GM04504 (cell line): ENCODE measurements around the gene HELB.
A peak's percentile ranks its signal among the peaks of the same experiment; 100 is the strongest.

Experiments
- DNase-seq: peaks from one replicate; pipeline ENCODE4 v3.0.0-alpha.2; 2012; ENCODE audit warnings: low read depth

HELB gene

GRCh38 chr12:66301944-66302826 lies at the start of gene HELB:
Gene HELB, plus strand, starts transcription at chr12:66302493. Its CDS starts 111 bp downstream, at chr12:66302604.
- peak; percentile 86 for DNase-seq

DNA sequence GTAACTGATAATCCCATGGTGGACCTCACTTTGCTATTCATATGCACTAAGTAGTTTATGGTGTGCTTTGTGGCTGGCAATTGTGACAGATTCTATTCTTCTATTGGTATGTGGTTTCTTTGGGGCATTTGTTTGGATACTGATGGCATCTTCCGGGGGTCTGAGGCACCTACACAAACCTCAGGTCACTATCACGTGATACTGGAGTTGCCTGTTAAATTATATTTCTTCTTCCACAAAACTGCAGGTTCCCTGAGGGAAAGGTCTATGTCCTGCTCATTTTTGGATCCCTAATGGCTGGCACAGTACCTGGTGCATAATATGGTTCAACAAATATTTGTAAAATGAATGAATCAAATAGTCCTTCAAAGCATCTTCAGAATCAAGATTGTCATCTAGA lies 49.5 kb upstream of the HELB start:
- DNase-seq: no peak

GRCh38 chr12:66255737-66256136 lies 46.6 kb upstream of the HELB start:
- DNase-seq: no peak

- DNase-seq: no peak
Observed at GRCh38 chr12:66258011-66258410, 44.3 kb upstream of the HELB start.

DNA sequence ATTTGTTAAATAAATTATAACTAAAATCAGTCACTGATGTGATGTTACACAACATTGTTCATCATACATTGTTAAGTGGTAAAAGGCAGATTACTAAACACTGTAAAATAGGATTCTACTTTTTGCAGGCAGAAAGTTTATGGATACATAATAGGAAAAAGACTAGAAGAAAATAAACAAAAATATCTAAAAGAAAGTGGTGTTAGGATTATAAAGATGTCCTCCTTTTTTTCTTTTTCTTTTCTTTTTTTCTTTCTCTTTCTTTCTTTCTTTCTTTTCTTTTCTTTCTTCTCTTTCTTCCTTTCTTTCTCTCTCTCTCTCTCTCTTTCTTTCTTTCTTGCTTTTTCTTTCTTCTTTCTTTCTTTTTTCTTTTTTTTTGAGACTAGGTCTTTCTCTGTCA lies 39.6 kb upstream of the HELB start:
- no peak for DNase-seq

DNA sequence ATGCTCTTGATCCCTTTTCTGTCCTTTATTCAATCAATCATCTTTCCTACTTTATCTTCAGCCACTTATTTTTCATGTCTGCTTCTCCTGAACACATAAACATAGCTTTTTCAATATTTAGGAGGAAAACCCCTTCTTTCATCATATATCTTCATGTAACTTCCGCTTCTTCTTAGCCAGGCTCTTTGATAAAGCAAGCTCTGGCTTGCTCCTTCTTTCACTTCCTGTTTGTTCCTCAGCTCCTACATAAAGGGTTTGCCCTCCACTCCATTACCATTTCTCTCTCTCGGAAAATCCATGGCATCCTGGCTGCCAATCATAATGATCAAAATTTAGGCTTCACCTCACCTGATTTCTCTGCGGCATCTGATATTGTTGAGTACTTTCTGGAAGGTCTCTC lies 33.7 kb upstream of the HELB start:
- DNase-seq: no peak

DNA sequence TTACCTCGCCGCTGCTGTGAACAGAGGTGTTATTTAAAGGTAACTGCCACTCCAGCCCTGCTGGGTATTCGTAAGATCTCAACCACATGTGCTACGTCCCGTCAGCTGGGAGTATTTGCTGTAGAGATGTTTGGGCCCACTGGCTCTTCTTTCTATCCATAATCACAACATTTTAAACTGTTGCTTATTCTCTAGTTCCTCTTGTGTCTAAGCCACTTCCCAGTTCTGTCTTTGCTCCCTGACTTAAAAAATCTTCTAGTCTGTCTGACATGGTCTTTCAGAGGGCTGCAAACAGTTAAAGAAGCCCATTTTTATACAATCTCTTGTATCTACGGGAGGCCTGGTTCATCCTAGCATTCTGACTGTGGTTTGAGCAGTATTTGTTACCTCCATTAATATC lies 33.2 kb upstream of the HELB start:
- no peak for DNase-seq

GRCh38 chr12:66269757-66270383 lies 32.4 kb upstream of the HELB start:
- DNase-seq: peak; percentile 20

- no peak for DNase-seq
Observed at GRCh38 chr12:66270613-66271012, 31.7 kb upstream of the HELB start.

GRCh38 chr12:66272650-66273049 lies 29.6 kb upstream of the HELB start:
- DNase-seq: no peak

GRCh38 chr12:66273147-66273546 lies 29.1 kb upstream of the HELB start:
- no peak for DNase-seq

GRCh38 chr12:66275040-66275439 lies 27.3 kb upstream of the HELB start:
- no peak for DNase-seq

- DNase-seq: no peak
Observed at GRCh38 chr12:66279123-66279712, 23.1 kb upstream of the HELB start.

GRCh38 chr12:66280561-66280960 lies 21.7 kb upstream of the HELB start:
- no peak for DNase-seq

DNA sequence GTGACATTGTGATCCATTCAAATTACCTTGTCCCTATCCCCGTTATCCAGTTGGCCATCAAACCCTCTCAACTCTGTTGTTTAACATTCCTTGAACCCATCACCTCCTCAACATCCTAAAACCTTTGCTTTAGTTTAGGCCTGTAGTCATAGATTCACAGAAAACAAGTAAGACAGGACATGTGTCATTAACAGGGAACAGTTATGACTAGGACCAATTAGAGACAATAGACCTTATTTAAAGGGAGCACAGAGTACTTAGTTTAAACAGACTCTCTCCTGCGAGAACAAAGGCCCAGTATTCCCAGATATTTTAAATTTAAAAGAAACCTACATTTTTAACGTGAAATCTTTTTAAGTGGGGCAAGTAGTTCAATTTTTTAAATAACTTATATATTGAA lies 20.0 kb upstream of the HELB start:
- no peak for DNase-seq

DNA sequence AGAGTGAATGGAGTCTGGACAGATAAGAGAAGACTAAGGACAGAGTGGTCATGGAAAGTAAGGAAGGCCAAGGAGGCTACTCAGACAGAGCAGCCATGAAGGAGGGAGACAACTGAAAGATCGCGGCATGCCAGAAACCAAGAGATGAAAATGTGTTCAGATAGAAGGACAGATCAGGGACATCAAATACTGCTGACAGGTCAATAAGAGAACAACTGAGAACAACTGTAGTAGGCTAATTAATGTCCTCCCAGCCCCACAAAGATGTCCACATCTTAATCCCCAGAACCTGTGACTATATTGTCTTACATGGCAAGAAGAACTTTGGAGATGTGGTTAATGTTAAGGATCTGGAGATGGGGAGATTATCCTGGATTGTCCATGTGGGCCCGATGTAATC lies 15.0 kb upstream of the HELB start:
- no peak for DNase-seq

DNA sequence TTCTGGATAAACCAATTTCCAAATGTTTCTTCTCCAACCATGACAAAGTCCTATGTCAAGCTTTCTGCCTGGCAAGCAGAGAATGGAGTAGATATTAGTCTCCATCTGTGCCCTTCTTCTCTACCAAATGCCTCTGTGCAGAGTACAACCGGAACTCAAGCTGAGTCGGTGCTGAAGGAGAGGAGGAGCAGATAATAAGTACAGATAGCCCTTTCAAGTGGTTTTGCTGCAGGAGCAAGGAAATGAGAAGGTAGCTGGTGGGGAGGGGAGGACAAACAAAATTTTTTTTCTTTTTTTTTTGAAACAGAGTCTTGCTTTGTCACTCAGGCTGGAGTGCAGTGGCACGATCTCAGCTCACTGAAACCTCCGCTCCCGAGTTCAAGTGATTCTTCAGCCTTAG lies 14.2 kb upstream of the HELB start:
- DNase-seq: no peak

- no peak for DNase-seq
Observed at GRCh38 chr12:66289485-66289884, 12.8 kb upstream of the HELB start.

DNA sequence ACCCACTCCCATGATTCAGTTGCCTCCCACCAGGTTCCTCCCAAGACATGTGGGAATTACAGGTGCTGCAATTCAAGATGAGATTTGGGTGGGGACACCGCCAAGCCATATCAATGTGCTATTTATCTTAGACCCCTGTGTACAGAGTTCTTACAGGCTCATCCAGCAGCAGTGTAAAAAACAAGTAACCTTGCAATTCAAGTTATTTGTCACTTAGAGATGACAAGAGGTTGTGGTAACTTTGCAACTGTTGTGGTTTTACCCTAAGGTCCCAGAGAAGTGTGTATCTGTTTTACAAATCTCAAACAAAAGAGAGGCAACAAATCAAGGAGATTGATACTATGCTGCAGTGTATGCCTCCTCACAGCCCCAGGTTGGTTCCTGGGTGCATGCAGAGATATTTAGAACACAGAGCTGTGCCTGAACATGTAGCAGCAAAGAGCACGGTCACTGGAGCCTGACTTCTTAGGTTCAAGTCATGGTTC lies 11.5 kb upstream of the HELB start:
- no peak for DNase-seq

DNA sequence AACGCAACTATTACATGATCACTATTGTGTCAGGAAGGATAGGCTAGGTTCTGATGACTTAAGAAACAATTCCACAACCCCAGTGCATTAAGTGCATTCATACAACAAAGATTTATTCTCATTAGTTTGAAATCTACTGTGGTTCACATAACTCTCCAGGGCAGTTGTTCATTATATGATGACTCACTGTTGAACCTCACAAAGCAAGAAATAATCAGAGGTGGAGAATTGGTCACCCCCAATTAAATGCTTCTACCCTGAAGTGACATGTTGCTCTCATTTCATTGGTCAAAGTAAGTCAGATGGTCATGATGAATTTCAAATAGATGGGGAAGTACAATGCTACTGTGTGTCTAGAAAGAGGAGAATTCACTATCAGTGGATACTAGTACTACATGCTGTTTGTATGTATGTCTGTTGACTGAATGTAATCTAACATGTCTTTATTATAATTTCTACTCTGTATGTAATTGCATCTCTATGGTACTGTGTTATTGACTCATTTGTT lies 6.1 kb upstream of the HELB start:
- no peak for DNase-seq

DNA sequence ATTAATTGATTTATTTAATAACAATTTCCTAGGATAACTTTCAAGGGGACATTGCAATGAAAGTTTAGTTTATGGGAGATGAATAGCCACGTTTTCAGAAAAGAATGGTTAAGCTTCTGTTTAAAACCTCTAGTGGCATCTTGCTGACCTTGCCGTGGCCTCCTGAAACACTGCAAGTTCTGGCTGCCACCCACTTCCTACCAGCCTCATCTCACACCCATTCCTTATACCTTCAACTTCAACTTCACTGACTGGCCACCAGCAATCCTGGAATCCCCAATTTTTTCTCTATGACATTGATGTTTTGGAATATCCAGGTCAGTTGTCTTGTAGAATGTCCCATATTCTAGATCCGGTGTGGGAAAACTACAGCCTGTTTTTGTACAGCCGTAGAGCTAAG lies 5.2 kb upstream of the HELB start:
- no peak for DNase-seq

GRCh38 chr12:66297923-66298322 lies 4.4 kb upstream of the HELB start:
- no peak for DNase-seq

DNA sequence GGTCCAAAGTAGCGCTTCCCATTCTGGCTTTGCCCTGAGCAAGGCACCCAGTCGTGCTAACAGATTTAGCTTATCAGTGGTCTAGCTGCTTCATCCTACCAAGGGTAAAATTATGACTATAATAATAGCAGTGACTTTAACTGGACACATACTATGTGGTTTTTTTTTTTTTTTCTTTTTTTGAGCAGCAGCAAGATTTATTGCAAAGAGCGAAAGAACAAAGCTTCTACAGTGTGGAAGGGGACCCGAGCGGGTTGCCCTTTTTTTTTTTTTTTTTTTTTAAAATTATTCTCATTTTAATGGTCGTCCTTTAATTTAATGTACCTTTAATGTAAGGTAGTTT lies 505 bp downstream of the HELB start:
- no peak for DNase-seq
